Panc1 (cell line): Measurements from ENCODE around the gene PHOSPHO2. TPM values are rescaled to one million over a fixed set of nuclear protein-coding genes. Genes with fewer than 3 reads are reported as not detected.

Experiments
- ATAC-seq: fragments of 200-7000 bp; cut with Tn5 transposase; 2 replicates; pipeline ENCODE4 v1.9.1; 2020; ENCODE audit warnings: mild to moderate bottlenecking, moderate library complexity
- BruUV-seq: library from RNA; stranded (reverse); fragments of 400-500 nt; replicated peaks from 2 replicates; lab custom pipeline; 2021; lab: Mats Ljungman, UMichigan
- CTCF ChIA-PET: fragments of 300-600 bp; sonication (Branson Sonifier 250); formaldehyde crosslinking; loops from one replicate; lab custom pipeline; 2022; ENCODE audit warnings: antibody characterized with exemption; lab: Charles Lee
- POLR2A ChIA-PET: fragments of 300-600 bp; sonication (Branson Sonifier 250); formaldehyde crosslinking; loops from one replicate; lab custom pipeline; 2022; ENCODE audit warnings: antibody characterized with exemption; lab: Charles Lee
- DNase-seq: peaks from one replicate; pipeline ENCODE4 v3.0.0-alpha.2; 2010; ENCODE audit warnings: low read depth, low spot score
- H3K27ac ChIP-seq: 2 replicates; pipeline ENCODE4 v1.5.1; 2011; ENCODE audit warnings: mild to moderate bottlenecking, low read length, inconsistent platforms
- H3K27me3 ChIP-seq: fragments of 200-500 bp; sonication (Bioruptor generic); 2 replicates; pipeline ENCODE4 v1.6.0; 2014; ENCODE audit warnings: low read length, inconsistent platforms; ENCODE audit not compliant: control insufficient read depth, insufficient read depth
- H3K36me3 ChIP-seq: fragments of 200-500 bp; sonication (Bioruptor generic); 2 replicates; pipeline ENCODE4 v1.5.1; 2014; ENCODE audit warnings: inconsistent platforms, mild to moderate bottlenecking, low read length, moderate library complexity; ENCODE audit not compliant: control insufficient read depth, insufficient read depth
- H3K4me1 ChIP-seq: 2 replicates; pipeline ENCODE4 v1.5.1; 2011; ENCODE audit warnings: inconsistent platforms, mild to moderate bottlenecking, low read length, moderate library complexity; ENCODE audit not compliant: control insufficient read depth, insufficient read depth
- H3K4me3 ChIP-seq, 2 experiments: 2 replicates each; pipeline ENCODE4 v1.5.1; 2011 to 2012; ENCODE audit warnings: low read depth in 2 of 2, low read length in 2 of 2, mild to moderate bottlenecking in 2 of 2, inconsistent platforms in 1 of 2, moderate library complexity in 1 of 2
- H3K9me3 ChIP-seq: fragments of 200-500 bp; sonication (Bioruptor generic); 2 replicates; pipeline ENCODE4 v1.5.1; 2014; ENCODE audit warnings: low read depth, mild to moderate bottlenecking, inconsistent platforms, low read length, moderate library complexity; ENCODE audit not compliant: control insufficient read depth, insufficient read depth
- POLR2AphosphoS5 ChIP-seq: IDR thresholded peaks from 2 replicates; pipeline ENCODE4 v1.6.1; 2012; ENCODE audit warnings: mild to moderate bottlenecking, low read depth, low read length, moderate library complexity
- REST ChIP-seq, 2 experiments: IDR thresholded peaks; 2 replicates each; pipeline ENCODE4 v1.6.1; 2011 to 2012; ENCODE audit warnings: low read depth in 2 of 2, control low read depth in 1 of 2, low read length in 1 of 2, mild to moderate bottlenecking in 1 of 2, moderate library complexity in 1 of 2; ENCODE audit not compliant: insufficient read depth in 1 of 2
- SIN3A ChIP-seq: IDR thresholded peaks from 2 replicates; pipeline ENCODE4 v1.6.1; 2012; ENCODE audit warnings: low read depth, mild to moderate bottlenecking, low read length, moderate library complexity, borderline replicate concordance; ENCODE audit not compliant: insufficient read depth
- TCF7L2 ChIP-seq: IDR thresholded peaks from 2 replicates; pipeline ENCODE4 v1.6.1; 2011; ENCODE audit warnings: mild to moderate bottlenecking, low read depth, low read length, inconsistent platforms
- in situ Hi-C: cut with HindIII; loops from 2 replicates; pipeline ENCODE4 v1.10.0; 2016; ENCODE audit warnings: low sequenced_read_pairs, low pct_unique_long_range_greater_than_20kb
- intact Hi-C: fragments of 100-400 bp; cut with micrococcal nuclease; formaldehyde crosslinking; loops from one replicate; pipeline ENCODE4 v1.10.0; 2022; ENCODE audit not compliant: unreplicated experiment
- total RNA-seq: library from RNA; stranded (reverse); gene quantifications from one replicate; pipeline ENCODE4 v1.2.1, GENCODE V29; 2021; ENCODE audit not compliant: unreplicated experiment
- TF ChIP-seq, protein P1 (sequence below): fragments of 450-650 bp; IDR thresholded peaks from 2 replicates; pipeline ENCODE4 v1.5.1; 2017; ENCODE audit warnings: mild to moderate bottlenecking

Gene PHOSPHO2
- total RNA-seq, 1 experiment from 2014 or later = 6.2 TPM

- DNase-seq = no peak
- Histone ChIP-seq H3K27ac (no peak overlapping the region), H3K9me3 (no peaks in the 10 kb centered on the region), H3K27me3 (no peaks in the 10 kb centered on the region), H3K36me3 (peaks cover 2% of the 10 kb centered on the region; the same call in 1 of the 2 replicates), H3K4me1 (no peaks in the 10 kb centered on the region), H3K4me3 (no peak overlapping the region)
- intact Hi-C loops (no loop called here), in situ Hi-C loops (no loop called here)
- no TSS peak for BruUV-seq
- no peak for TF ChIP-seq TCF7L2
- TF ChIP-seq SIN3A = no peak
- TF ChIP-seq, protein P1, sequence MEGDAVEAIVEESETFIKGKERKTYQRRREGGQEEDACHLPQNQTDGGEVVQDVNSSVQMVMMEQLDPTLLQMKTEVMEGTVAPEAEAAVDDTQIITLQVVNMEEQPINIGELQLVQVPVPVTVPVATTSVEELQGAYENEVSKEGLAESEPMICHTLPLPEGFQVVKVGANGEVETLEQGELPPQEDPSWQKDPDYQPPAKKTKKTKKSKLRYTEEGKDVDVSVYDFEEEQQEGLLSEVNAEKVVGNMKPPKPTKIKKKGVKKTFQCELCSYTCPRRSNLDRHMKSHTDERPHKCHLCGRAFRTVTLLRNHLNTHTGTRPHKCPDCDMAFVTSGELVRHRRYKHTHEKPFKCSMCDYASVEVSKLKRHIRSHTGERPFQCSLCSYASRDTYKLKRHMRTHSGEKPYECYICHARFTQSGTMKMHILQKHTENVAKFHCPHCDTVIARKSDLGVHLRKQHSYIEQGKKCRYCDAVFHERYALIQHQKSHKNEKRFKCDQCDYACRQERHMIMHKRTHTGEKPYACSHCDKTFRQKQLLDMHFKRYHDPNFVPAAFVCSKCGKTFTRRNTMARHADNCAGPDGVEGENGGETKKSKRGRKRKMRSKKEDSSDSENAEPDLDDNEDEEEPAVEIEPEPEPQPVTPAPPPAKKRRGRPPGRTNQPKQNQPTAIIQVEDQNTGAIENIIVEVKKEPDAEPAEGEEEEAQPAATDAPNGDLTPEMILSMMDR = no peak
- TF ChIP-seq POLR2AphosphoS5 = no peak
- no peak for TF ChIP-seq REST (IDR thresholded peaks at IDR 0.05; ENCODE audit: insufficient read depth in 1 of 2, low read depth in 2 of 2, low read length in 1 of 2)
- ChIA-PET CTCF (no interaction called here), POLR2A (no interaction called here)
- ATAC-seq = no peak
Observed at GRCh38 chr2:169743549-169743948, 49.3 kb downstream of the PHOSPHO2 start.

DNA sequence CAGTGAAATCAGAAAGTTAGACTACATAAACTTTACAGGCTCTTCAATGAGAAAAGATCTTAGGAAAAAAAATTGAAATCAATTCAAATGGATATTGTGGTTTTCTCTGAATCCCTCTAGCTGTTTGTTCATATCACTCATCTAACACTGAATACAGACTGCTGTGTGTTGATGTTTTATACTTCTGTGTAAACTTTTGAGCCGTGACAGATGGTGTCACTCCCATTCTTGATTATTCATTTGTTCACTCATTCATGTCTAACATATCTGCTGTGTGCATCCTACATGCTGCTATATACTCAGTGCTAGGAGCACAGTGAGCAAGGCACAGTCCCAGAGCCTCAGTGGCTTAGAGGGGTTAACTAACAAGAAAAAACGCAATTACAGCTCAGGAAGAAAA is 52.0 kb downstream of the PHOSPHO2 start:
- CTCF ChIA-PET = no interaction called here
- intact Hi-C loops (no loop called here), in situ Hi-C loops (no loop called here)
- TF ChIP-seq TCF7L2 (no peak), REST (IDR thresholded peaks at IDR 0.05; ENCODE audit: insufficient read depth in 1 of 2, low read depth in 2 of 2, low read length in 1 of 2) (no peak), POLR2AphosphoS5 (no peak), SIN3A (no peak)
- TF ChIP-seq, protein P1 = no peak
- H3K36me3 ChIP-seq = peaks cover 2% of the 10 kb centered on the region; the same call in 1 of the 2 replicates
- no TSS peak for BruUV-seq
- H3K27ac ChIP-seq = no peak overlapping the region
- POLR2A ChIA-PET = interaction anchor here (0.7 kb wide), 1 partner anchor 1194 kb away, joined by 3 read pairs; no protein-coding TSS in a partner anchor
- no peaks in the 10 kb centered on the region for H3K4me1 ChIP-seq
- H3K27me3 ChIP-seq = no peaks in the 10 kb centered on the region
- no peaks in the 10 kb centered on the region for H3K9me3 ChIP-seq
- no peak for DNase-seq
- no peak for ATAC-seq
- H3K4me3 ChIP-seq = no peak overlapping the region
